Measurements from ENCODE around the gene C11orf68.
A peak's percentile ranks its signal among the peaks of the same experiment; 100 is the strongest.
"Not testable (repeated sequence)": the region's sequence is repeated elsewhere in the genome, so short reads cannot be mapped to it uniquely, and the experiment has no call there.

Gene C11orf68

GRCh38 chr11:65960824-65961266, 42.0 kb upstream of the C11orf68 start:
- no peak for DNase-seq (ENCODE audit: low read depth)
- TF ChIP-seq, protein P1, sequence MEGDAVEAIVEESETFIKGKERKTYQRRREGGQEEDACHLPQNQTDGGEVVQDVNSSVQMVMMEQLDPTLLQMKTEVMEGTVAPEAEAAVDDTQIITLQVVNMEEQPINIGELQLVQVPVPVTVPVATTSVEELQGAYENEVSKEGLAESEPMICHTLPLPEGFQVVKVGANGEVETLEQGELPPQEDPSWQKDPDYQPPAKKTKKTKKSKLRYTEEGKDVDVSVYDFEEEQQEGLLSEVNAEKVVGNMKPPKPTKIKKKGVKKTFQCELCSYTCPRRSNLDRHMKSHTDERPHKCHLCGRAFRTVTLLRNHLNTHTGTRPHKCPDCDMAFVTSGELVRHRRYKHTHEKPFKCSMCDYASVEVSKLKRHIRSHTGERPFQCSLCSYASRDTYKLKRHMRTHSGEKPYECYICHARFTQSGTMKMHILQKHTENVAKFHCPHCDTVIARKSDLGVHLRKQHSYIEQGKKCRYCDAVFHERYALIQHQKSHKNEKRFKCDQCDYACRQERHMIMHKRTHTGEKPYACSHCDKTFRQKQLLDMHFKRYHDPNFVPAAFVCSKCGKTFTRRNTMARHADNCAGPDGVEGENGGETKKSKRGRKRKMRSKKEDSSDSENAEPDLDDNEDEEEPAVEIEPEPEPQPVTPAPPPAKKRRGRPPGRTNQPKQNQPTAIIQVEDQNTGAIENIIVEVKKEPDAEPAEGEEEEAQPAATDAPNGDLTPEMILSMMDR (conservative IDR thresholded peaks at IDR 0.05; ENCODE audit: low read length) = no peak
- peak overlapping the region; percentile 92 for H3K4me3 ChIP-seq (ENCODE audit: low read length)

- TF ChIP-seq, protein P1 (conservative IDR thresholded peaks at IDR 0.05; ENCODE audit: low read length) = no peak
- H3K4me3 ChIP-seq (ENCODE audit: low read length) = no peak overlapping the region
- DNase-seq (ENCODE audit: low read depth) = no peak
These were observed 40.0 kb upstream of the C11orf68 start for GRCh38 chr11:65958774-65959420.

DNA sequence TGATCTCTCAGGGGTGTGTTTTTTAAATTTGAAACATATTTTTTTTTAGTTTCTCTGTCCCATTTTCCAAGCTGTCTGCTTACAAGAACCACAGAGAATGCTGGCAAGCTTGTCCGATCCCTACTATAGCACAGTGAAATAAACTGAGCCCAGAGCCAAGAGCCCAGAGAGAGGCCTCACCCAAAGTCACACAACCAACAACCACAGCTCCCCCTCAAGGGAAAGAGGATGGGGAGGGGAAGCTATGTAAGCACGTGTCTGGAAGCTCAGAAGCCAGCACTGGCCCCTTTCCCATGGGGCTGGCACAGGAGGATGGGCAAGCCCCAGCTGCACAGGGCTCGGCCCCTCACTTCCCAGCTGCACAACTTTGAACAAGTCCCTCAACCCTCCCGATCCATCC, 39.4 kb upstream of the C11orf68 start:
- no peak for DNase-seq (ENCODE audit: low read depth)
- TF ChIP-seq, protein P1 (conservative IDR thresholded peaks at IDR 0.05; ENCODE audit: low read length) = no peak
- no peak overlapping the region for H3K4me3 ChIP-seq (ENCODE audit: low read length)

GRCh38 chr11:65954771-65955170, 35.9 kb upstream of the C11orf68 start:
- no peak for DNase-seq (ENCODE audit: low read depth)
- H3K4me3 ChIP-seq (ENCODE audit: low read length) = no peak overlapping the region
- TF ChIP-seq, protein P1 (conservative IDR thresholded peaks at IDR 0.05; ENCODE audit: low read length) = no peak

GRCh38 chr11:65953471-65953870, 34.6 kb upstream of the C11orf68 start:
- TF ChIP-seq, protein P1 (conservative IDR thresholded peaks at IDR 0.05; ENCODE audit: low read length) = no peak
- no peak for DNase-seq (ENCODE audit: low read depth)

GRCh38 chr11:65952052-65952521, 33.2 kb upstream of the C11orf68 start:
- TF ChIP-seq, protein P1 (conservative IDR thresholded peaks at IDR 0.05; ENCODE audit: low read length) = no peak
- H3K4me3 ChIP-seq (ENCODE audit: low read length) = no peak overlapping the region
- no peak for DNase-seq (ENCODE audit: low read depth)

More at GRCh38 chr11:65953471-65953870, 34.6 kb upstream of the C11orf68 start:
- H3K4me3 ChIP-seq (ENCODE audit: low read length) = no peak overlapping the region

DNA sequence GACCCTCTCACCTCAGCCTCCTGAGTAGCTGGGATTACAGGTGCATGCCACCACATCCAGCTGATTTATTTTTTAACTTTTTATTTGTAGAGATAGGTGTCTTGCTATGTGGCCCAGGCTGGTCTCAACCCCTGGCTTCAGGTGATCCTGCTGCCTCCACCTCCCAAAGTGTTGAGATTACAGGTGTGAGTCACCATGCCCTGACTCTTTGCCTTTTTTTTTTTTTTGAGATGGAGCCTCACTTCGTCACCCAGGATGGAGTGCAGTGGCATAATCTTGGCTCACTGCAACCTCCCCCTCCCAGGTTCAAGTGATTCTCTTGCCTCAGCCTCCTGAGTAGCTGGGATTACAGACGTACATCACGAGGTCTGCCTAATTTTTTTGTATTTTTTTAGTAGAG, 32.8 kb upstream of the C11orf68 start:
- DNase-seq (ENCODE audit: low read depth); H3K4me3 ChIP-seq (ENCODE audit: low read length): not testable (repeated sequence)

DNA sequence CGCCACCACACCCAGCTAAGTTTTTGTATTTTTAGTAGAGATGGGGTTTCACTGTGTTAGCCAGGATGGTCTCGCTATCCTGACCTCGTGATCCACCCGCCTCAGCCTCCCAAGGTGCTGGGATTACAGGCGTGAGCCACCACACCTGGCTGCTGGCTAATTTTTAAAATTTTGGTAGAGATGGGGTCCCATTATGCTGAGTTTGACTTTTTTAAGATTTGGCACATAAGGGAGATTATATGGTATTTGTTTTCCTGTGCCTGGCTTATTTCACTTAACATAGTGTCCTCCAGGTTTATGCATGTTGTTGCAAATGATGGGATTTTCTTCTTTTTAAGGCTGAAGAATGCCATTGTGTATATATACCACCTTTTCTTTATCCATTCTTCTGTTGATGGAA, 31.8 kb upstream of the C11orf68 start:
- H3K4me3 ChIP-seq (ENCODE audit: low read length); DNase-seq (ENCODE audit: low read depth): not testable (repeated sequence)

Data from AG10803 (cell line).